ENCODE data around the gene ALDH1L1. TPM values are rescaled to one million over a fixed set of nuclear protein-coding genes. Genes with fewer than 3 reads are reported as not detected.

Gene ALDH1L1
- total RNA-seq, 1 experiment from 2014 or later: 0.41 TPM

- Mint-ChIP-seq H3K4me3 (ENCODE audit: unreplicated experiment) (no peak overlapping the region), H3K27ac (ENCODE audit: unreplicated experiment) (no peak overlapping the region), H3K27me3 (ENCODE audit: insufficient read depth, unreplicated experiment) (peaks cover 3% of the 10 kb centered on the region), H3K36me3 (ENCODE audit: insufficient read depth, unreplicated experiment) (no peaks in the 10 kb centered on the region), H3K9me3 (ENCODE audit: unreplicated experiment) (peaks cover 29% of the 10 kb centered on the region), H3K4me1 (ENCODE audit: low read depth, unreplicated experiment) (no peaks in the 10 kb centered on the region)
- no peak for TF ChIP-seq CTCF (IDR thresholded peaks at IDR 0.05; ENCODE audit: insufficient read depth in 1 of 2, low read depth in 1 of 2, low read length in 1 of 2, severe bottlenecking in 1 of 2, unreplicated experiment in 1 of 2)
- no peaks in the 10 kb centered on the region for H3K4me1 ChIP-seq
- no peaks in the 10 kb centered on the region for H3K27me3 ChIP-seq (replicated peaks; ENCODE audit: control insufficient read depth, insufficient read depth, low read length)
- ChIA-PET CTCF (no interaction called here), POLR2A (no interaction called here)
- H3K36me3 ChIP-seq (ENCODE audit: control insufficient read depth, insufficient read depth, low read length): no peaks in the 10 kb centered on the region
- intact Hi-C loops (cut with micrococcal nuclease; ENCODE audit: unreplicated experiment): no loop called here
- H3K4me3 ChIP-seq (ENCODE audit: low read depth, low read length): no peak overlapping the region
- no TSS peak for BruUV-seq (replicated peaks)
- peaks cover 23% of the 10 kb centered on the region for H3K9me3 ChIP-seq
- no peak for DNase-seq
Measured at GRCh38 chr3:126191246-126191645, 10.9 kb upstream of the ALDH1L1 start.

GRCh38 chr3:126187920-126188319, 7.5 kb upstream of the ALDH1L1 start:
- no peaks in the 10 kb centered on the region for H3K36me3 ChIP-seq (ENCODE audit: control insufficient read depth, insufficient read depth, low read length)
- no peaks in the 10 kb centered on the region for H3K27me3 ChIP-seq (replicated peaks; ENCODE audit: control insufficient read depth, insufficient read depth, low read length)
- no peak overlapping the region for H3K4me3 ChIP-seq (ENCODE audit: low read depth, low read length)
- H3K4me1 ChIP-seq: no peaks in the 10 kb centered on the region
- H3K27ac Mint-ChIP-seq (ENCODE audit: unreplicated experiment): no peak overlapping the region
- H3K27me3 Mint-ChIP-seq (ENCODE audit: insufficient read depth, unreplicated experiment): peaks cover 3% of the 10 kb centered on the region
- H3K9me3 Mint-ChIP-seq (ENCODE audit: unreplicated experiment): peaks cover 18% of the 10 kb centered on the region
- ChIA-PET POLR2A (no interaction called here), CTCF (interaction anchor here (0.5 kb wide), 1 partner anchor 201 kb away, joined by 3 read pairs; no protein-coding TSS in a partner anchor)
- H3K4me3 Mint-ChIP-seq (ENCODE audit: unreplicated experiment): no peak overlapping the region
- TF ChIP-seq CTCF (IDR thresholded peaks at IDR 0.05; ENCODE audit: insufficient read depth in 1 of 2, low read depth in 1 of 2, low read length in 1 of 2, severe bottlenecking in 1 of 2, unreplicated experiment in 1 of 2): no peak
- H3K36me3 Mint-ChIP-seq (ENCODE audit: insufficient read depth, unreplicated experiment): no peaks in the 10 kb centered on the region
- no peak for DNase-seq
- H3K9me3 ChIP-seq: no peaks in the 10 kb centered on the region
- intact Hi-C loops (cut with micrococcal nuclease; ENCODE audit: unreplicated experiment): no loop called here
- no TSS peak for BruUV-seq (replicated peaks)
- no peaks in the 10 kb centered on the region for H3K4me1 Mint-ChIP-seq (ENCODE audit: low read depth, unreplicated experiment)

GRCh38 chr3:126186749-126187148, 6.4 kb upstream of the ALDH1L1 start:
- H3K4me3 ChIP-seq (ENCODE audit: low read depth, low read length): no peak overlapping the region
- no peaks in the 10 kb centered on the region for H3K9me3 ChIP-seq
- no peaks in the 10 kb centered on the region for H3K36me3 Mint-ChIP-seq (ENCODE audit: insufficient read depth, unreplicated experiment)
- no peak for TF ChIP-seq CTCF (IDR thresholded peaks at IDR 0.05; ENCODE audit: insufficient read depth in 1 of 2, low read depth in 1 of 2, low read length in 1 of 2, severe bottlenecking in 1 of 2, unreplicated experiment in 1 of 2)
- peaks cover 7% of the 10 kb centered on the region for H3K27me3 Mint-ChIP-seq (ENCODE audit: insufficient read depth, unreplicated experiment)
- H3K27ac Mint-ChIP-seq (ENCODE audit: unreplicated experiment): no peak overlapping the region
- H3K4me1 Mint-ChIP-seq (ENCODE audit: low read depth, unreplicated experiment): no peaks in the 10 kb centered on the region
- H3K4me1 ChIP-seq: no peaks in the 10 kb centered on the region
- H3K27me3 ChIP-seq (replicated peaks; ENCODE audit: control insufficient read depth, insufficient read depth, low read length): no peaks in the 10 kb centered on the region
- POLR2A ChIA-PET: no interaction called here
- DNase-seq: no peak
- intact Hi-C loops (cut with micrococcal nuclease; ENCODE audit: unreplicated experiment): no loop called here
- CTCF ChIA-PET: no interaction called here
- H3K9me3 Mint-ChIP-seq (ENCODE audit: unreplicated experiment): peaks cover 9% of the 10 kb centered on the region
- no TSS peak for BruUV-seq (replicated peaks)
- no peaks in the 10 kb centered on the region for H3K36me3 ChIP-seq (ENCODE audit: control insufficient read depth, insufficient read depth, low read length)
- no peak overlapping the region for H3K4me3 Mint-ChIP-seq (ENCODE audit: unreplicated experiment)

Data from Caco-2 (cell line).